Neuronal stem cell (in vitro differentiated cells): ENCODE data around the gene ARL10.

Experiments
- DNase-seq: peaks from one replicate; pipeline ENCODE4 v3.0.0-alpha.2; 2013; ENCODE audit warnings: low spot score
- H2AFZ ChIP-seq: one replicate; pipeline ENCODE4 v1.6.1; 2013; ENCODE audit warnings: mild to moderate bottlenecking, low read length, inconsistent platforms
- H2AK5ac ChIP-seq: 2 replicates; pipeline ENCODE4 v1.6.1; 2013; ENCODE audit warnings: low read depth, mild to moderate bottlenecking, inconsistent platforms, low read length, moderate library complexity, mixed read lengths
- H2BK120ac ChIP-seq: 2 replicates; pipeline ENCODE4 v1.6.1; 2013; ENCODE audit warnings: low read depth, mild to moderate bottlenecking, inconsistent platforms, low read length, moderate library complexity, mixed read lengths
- H2BK12ac ChIP-seq: one replicate; pipeline ENCODE4 v1.6.1; 2013; ENCODE audit warnings: low read length, inconsistent platforms
- H2BK15ac ChIP-seq: 2 replicates; pipeline ENCODE4 v1.6.1; 2013; ENCODE audit warnings: mild to moderate bottlenecking, low read length, inconsistent platforms, mixed read lengths
- H2BK5ac ChIP-seq: one replicate; pipeline ENCODE4 v1.6.1; 2013; ENCODE audit warnings: inconsistent platforms, mild to moderate bottlenecking, low read length, moderate library complexity
- H3K14ac ChIP-seq: one replicate; pipeline ENCODE4 v1.6.1; 2013; ENCODE audit warnings: low read length, inconsistent platforms
- H3K18ac ChIP-seq: 2 replicates; pipeline ENCODE4 v1.6.1; 2013; ENCODE audit warnings: low read length, inconsistent platforms
- H3K23ac ChIP-seq: 2 replicates; pipeline ENCODE4 v1.6.1; 2013; ENCODE audit warnings: low read depth, mild to moderate bottlenecking, mixed read lengths, low read length, inconsistent platforms; ENCODE audit not compliant: poor library complexity
- H3K27ac ChIP-seq: replicated peaks from 3 replicates; pipeline ENCODE4 v1.5.1; 2013; ENCODE audit warnings: low read length, inconsistent platforms
- H3K27me3 ChIP-seq, 3 experiments: 2 replicates each; pipeline ENCODE4 v1.6.1; 2013; ENCODE audit warnings: low read length in 3 of 3, mild to moderate bottlenecking in 2 of 3, inconsistent platforms in 1 of 3, low read depth in 1 of 3, mixed read lengths in 1 of 3, moderate library complexity in 1 of 3; ENCODE audit not compliant: control insufficient read depth in 3 of 3, insufficient read depth in 3 of 3
- H3K36me3 ChIP-seq, 2 donors: replicated peaks in 1 of 2; 2 replicates each; pipeline ENCODE4 v1.6.1; 2013; ENCODE audit warnings: low read length in 2 of 2; ENCODE audit not compliant: control insufficient read depth in 2 of 2, insufficient read depth in 2 of 2
- H3K4ac ChIP-seq: 2 replicates; pipeline ENCODE4 v1.6.1; 2013; ENCODE audit warnings: inconsistent platforms, mild to moderate bottlenecking, low read length, moderate library complexity
- H3K4me1 ChIP-seq, 2 donors: 1 replicate in 1 of 2; 2 replicates in 1 of 2; pipeline ENCODE4 v1.6.1; 2013; ENCODE audit warnings: low read length in 2 of 2, low read depth in 1 of 2; ENCODE audit not compliant: control insufficient read depth in 2 of 2, insufficient read depth in 1 of 2
- H3K4me2 ChIP-seq: one replicate; pipeline ENCODE4 v1.6.1; 2013; ENCODE audit warnings: mild to moderate bottlenecking, low read length, inconsistent platforms; ENCODE audit not compliant: insufficient read depth, poor library complexity, severe bottlenecking
- H3K4me3 ChIP-seq, 2 donors: 2 replicates each; pipeline ENCODE4 v1.5.1; 2013; ENCODE audit warnings: low read length in 2 of 2, mild to moderate bottlenecking in 2 of 2, inconsistent platforms in 1 of 2, moderate library complexity in 1 of 2
- H3K79me1 ChIP-seq: one replicate; pipeline ENCODE4 v1.6.1; 2013; ENCODE audit warnings: low read depth, mild to moderate bottlenecking, inconsistent platforms, low read length, moderate library complexity
- H3K9ac ChIP-seq: one replicate; pipeline ENCODE4 v1.6.1; 2013; ENCODE audit warnings: mild to moderate bottlenecking, low read depth, low read length, inconsistent platforms; ENCODE audit not compliant: poor library complexity
- H3K9me3 ChIP-seq, 2 donors: replicated peaks in 1 of 2; 2 replicates each; pipeline versions ENCODE3 to v1.6.1; 2013; ENCODE audit warnings: low read length in 2 of 2, mild to moderate bottlenecking in 2 of 2, inconsistent platforms in 1 of 2, low read depth in 1 of 2, mixed read lengths in 1 of 2, moderate library complexity in 1 of 2; ENCODE audit not compliant: control insufficient read depth in 2 of 2, insufficient read depth in 1 of 2
- H4K8ac ChIP-seq: one replicate; pipeline ENCODE4 v1.6.1; 2013; ENCODE audit warnings: low read depth, mild to moderate bottlenecking, inconsistent platforms, low read length, moderate library complexity
- H4K91ac ChIP-seq: one replicate; pipeline ENCODE4 v1.6.1; 2013; ENCODE audit warnings: low read length, low read depth, mild to moderate bottlenecking, inconsistent platforms; ENCODE audit not compliant: poor library complexity
- WGBS, 2 donors: extraction: QIAGEN DNeasy Blood & Tissue Kit; methylation state at CpG; one replicate each; pipeline ENCODE4 v1.1.7; 2013; ENCODE audit warnings: missing lambda C conversion rate in 2 of 2, mixed read lengths in 1 of 2; ENCODE audit not compliant: insufficient read length in 2 of 2, insufficient replicate concordance in 1 of 2; ENCODE audit errors: extremely low coverage in 2 of 2; 5-methylcytosine and 5-hydroxymethylcytosine counted together

Gene ARL10

DNA sequence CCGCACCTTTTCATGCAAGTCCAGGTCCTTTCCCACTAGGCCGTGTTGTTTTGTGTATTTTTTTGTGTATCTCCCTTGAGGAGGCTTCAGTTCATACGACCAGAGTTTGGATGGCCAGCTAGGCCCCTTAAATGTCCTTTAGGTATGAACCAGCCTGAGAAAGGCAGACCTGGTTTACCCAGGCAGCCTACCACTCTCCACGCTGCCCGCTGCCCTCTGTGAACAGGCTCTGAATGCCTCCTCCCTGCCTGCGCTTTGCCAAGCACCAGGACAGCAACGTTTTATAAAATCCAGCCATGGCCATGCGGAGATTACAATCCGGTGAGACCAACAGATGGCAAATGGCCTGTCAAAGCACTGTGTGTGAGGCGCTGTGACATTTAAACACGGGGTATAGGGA is 51.7 kb downstream of the ARL10 start:
- Histone ChIP-seq H3K9me3 (peaks cover 5 to 8% of the 10 kb centered on the region in 2 donors), H3K4ac (no peak overlapping the region), H3K14ac (no peak overlapping the region), H2BK12ac (no peak overlapping the region), H2AK5ac (peak overlapping the region; percentile 32), H3K4me3 (peak overlapping the region in 1 of 2 donors; percentile 75), H3K36me3 (no peaks in the 10 kb centered on the region), H3K9ac (no peak overlapping the region), H3K4me2 (peak overlapping the region; percentile 31), H2BK5ac (no peak overlapping the region), H3K27me3 (peaks cover 0 to 16% (median 7%) of the 10 kb centered on the region in 3 experiments), H2BK15ac (peak overlapping the region; percentile 82), H3K27ac (no peak overlapping the region), H2BK120ac (no peak overlapping the region), H3K4me1 (peaks cover 7% of the 10 kb centered on the region in 2 donors), H3K79me1 (peaks cover 2% of the 10 kb centered on the region), H4K91ac (no peak overlapping the region), H4K8ac (no peak overlapping the region), H3K18ac (peak overlapping the region; percentile 77), H2AFZ (peak overlapping the region; percentile 95), H3K23ac (peak overlapping the region; percentile 25)
- no CpG with 5 or more reads among the region's 11 CpGs for WGBS, 2 donors
- no peak for DNase-seq

DNA sequence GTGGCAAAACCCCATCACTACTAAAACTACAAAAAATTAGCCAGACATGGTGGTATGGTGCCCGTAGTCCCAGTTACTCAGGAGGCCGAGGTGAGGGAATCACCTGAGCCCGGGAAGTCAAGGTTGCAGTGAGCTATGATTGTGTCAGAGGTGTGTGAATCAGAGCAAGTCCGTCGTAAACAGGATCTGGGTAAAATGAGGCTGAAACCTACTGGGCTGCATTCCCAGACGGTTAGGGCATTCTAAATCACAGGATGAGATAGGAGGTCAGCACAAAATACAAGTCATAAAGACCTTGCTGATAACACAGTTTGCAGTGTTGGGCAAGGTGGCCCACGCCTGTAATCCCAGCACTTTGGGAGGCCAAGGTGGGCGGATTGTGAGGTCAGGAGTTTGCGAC is 53.0 kb downstream of the ARL10 start:
- H2AK5ac ChIP-seq = no peak overlapping the region
- H2BK120ac ChIP-seq = no peak overlapping the region
- H2BK5ac ChIP-seq = no peak overlapping the region
- H4K91ac ChIP-seq = no peak overlapping the region
- no peak for DNase-seq
- peaks cover 2% of the 10 kb centered on the region for H3K79me1 ChIP-seq
- H3K27me3 ChIP-seq = peaks cover 0 to 16% (median 7%) of the 10 kb centered on the region in 3 experiments
- H4K8ac ChIP-seq = no peak overlapping the region
- H3K18ac ChIP-seq = no peak overlapping the region
- no peak overlapping the region for H2BK12ac ChIP-seq
- H3K9ac ChIP-seq = no peak overlapping the region
- H3K4me1 ChIP-seq = peaks cover 7% of the 10 kb centered on the region in 2 donors
- no peak overlapping the region for H2AFZ ChIP-seq
- WGBS, 2 donors = no CpG with 5 or more reads among the region's 9 CpGs
- peaks cover 5 to 9% of the 10 kb centered on the region in 2 donors for H3K9me3 ChIP-seq
- no peak overlapping the region for H2BK15ac ChIP-seq
- no peak overlapping the region for H3K4me3 ChIP-seq
- no peak overlapping the region for H3K4me2 ChIP-seq
- H3K4ac ChIP-seq = no peak overlapping the region
- H3K23ac ChIP-seq = no peak overlapping the region
- H3K14ac ChIP-seq = no peak overlapping the region
- H3K36me3 ChIP-seq = no peaks in the 10 kb centered on the region
- no peak overlapping the region for H3K27ac ChIP-seq

GRCh38 chr5:176420086-176420485 is 54.8 kb downstream of the ARL10 start:
- no peak overlapping the region for H3K4me3 ChIP-seq
- H2BK15ac ChIP-seq = no peak overlapping the region
- no peak overlapping the region for H2AK5ac ChIP-seq

DNA sequence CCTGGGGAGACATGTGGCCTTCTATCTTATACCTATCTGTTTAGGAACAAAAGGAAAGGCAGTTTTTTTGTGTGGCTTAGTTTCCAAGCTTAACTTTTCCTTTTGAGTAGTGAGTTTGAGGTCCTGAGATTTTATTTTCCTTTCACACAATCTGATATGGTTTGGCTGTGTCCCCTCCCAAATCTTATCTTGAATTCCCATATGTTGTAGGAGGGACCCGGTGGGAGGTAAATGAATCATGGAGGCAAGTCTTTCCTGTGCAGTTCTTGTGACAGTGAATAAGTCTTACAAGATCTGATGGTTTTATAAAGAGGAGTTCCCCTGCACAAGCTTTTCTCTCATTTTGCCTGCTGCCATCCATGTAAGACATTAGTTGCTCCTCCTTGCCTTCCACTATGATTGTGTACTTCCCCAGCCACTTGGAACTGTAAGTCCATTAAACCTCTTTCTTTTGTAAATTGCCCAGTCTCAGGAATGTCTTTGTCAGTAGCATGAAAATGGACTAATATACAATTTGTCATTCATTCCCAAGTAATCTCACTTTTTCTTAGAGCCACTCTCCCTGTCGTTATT is 55.8 kb downstream of the ARL10 start:
- Histone ChIP-seq H2AFZ (no peak overlapping the region), H3K23ac (no peak overlapping the region), H2AK5ac (no peak overlapping the region), H3K4me3 (no peak overlapping the region), H4K91ac (no peak overlapping the region), H3K79me1 (peaks cover 2% of the 10 kb centered on the region), H3K9ac (no peak overlapping the region), H2BK5ac (no peak overlapping the region), H3K36me3 (no peaks in the 10 kb centered on the region), H4K8ac (no peak overlapping the region), H2BK12ac (no peak overlapping the region), H2BK15ac (no peak overlapping the region), H2BK120ac (no peak overlapping the region), H3K18ac (no peak overlapping the region), H3K27ac (no peak overlapping the region), H3K4ac (no peak overlapping the region), H3K14ac (no peak overlapping the region), H3K4me1 (peaks cover 2 to 7% of the 10 kb centered on the region in 2 donors), H3K4me2 (no peak overlapping the region), H3K9me3 (peaks cover 5 to 10% of the 10 kb centered on the region in 2 donors), H3K27me3 (peaks cover 0 to 16% (median 7%) of the 10 kb centered on the region in 3 experiments)
- no peak for DNase-seq
- WGBS, 2 donors = no CpG with 5 or more reads among the region's 2 CpGs

More at GRCh38 chr5:176420086-176420485, 54.8 kb downstream of the ARL10 start:
- H3K4ac ChIP-seq = no peak overlapping the region
- H2BK120ac ChIP-seq = no peak overlapping the region
- peaks cover 5 to 10% of the 10 kb centered on the region in 2 donors for H3K9me3 ChIP-seq
- peaks cover 0 to 16% (median 7%) of the 10 kb centered on the region in 3 experiments for H3K27me3 ChIP-seq
- H2BK12ac ChIP-seq = no peak overlapping the region
- H3K79me1 ChIP-seq = peaks cover 2% of the 10 kb centered on the region
- no peak overlapping the region for H3K23ac ChIP-seq
- H2BK5ac ChIP-seq = no peak overlapping the region
- H3K4me2 ChIP-seq = no peak overlapping the region
- no peak overlapping the region for H3K27ac ChIP-seq
- no peak overlapping the region for H4K91ac ChIP-seq
- no peak overlapping the region for H3K14ac ChIP-seq
- WGBS, 2 donors = no CpG with 5 or more reads among the region's 5 CpGs
- H2AFZ ChIP-seq = no peak overlapping the region
- no peak overlapping the region for H3K9ac ChIP-seq
- H3K18ac ChIP-seq = no peak overlapping the region
- H3K36me3 ChIP-seq = no peaks in the 10 kb centered on the region
- peaks cover 7% of the 10 kb centered on the region in 2 donors for H3K4me1 ChIP-seq
- no peak for DNase-seq
- no peak overlapping the region for H4K8ac ChIP-seq
